Measurements from ENCODE around the gene KIZ.
"Not testable (repeated sequence)": the region's sequence is repeated elsewhere in the genome, so short reads cannot be mapped to it uniquely, and the experiment has no call there.

The KIZ gene

DNA sequence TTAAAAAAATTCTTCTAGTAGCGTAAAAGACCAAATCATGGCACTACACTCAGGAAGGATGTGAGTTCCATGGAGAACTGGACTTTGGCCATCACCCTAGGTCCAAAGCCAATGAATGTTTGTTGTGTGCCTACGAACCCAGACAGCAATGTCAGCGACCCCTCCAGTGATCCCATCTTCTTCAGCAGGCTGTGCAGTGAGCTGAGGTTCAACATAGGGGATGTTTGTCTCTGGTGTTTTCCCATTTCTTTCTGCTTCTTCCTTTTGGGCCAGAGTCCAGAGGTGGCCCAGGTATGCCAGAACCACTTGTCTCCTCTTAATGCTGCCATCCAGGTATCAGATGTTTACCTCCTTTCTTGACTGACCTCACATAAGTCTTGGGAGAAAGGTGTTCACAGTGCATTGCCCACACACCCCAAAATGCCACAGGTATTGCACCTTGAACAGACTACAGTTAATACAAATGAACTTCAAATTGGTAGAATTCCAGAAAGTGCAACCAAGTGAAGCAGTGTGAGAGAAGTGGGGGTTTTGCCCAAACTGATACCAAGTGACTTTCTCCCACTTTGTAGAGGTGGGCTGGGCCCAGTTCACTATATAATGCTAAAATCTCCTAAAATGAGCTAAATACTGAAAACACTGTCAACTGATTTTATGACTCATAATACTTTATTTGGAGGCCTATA lies 14.1 kb downstream of the KIZ start:
- no peak for DNase-seq (ENCODE audit: low read depth)

DNA sequence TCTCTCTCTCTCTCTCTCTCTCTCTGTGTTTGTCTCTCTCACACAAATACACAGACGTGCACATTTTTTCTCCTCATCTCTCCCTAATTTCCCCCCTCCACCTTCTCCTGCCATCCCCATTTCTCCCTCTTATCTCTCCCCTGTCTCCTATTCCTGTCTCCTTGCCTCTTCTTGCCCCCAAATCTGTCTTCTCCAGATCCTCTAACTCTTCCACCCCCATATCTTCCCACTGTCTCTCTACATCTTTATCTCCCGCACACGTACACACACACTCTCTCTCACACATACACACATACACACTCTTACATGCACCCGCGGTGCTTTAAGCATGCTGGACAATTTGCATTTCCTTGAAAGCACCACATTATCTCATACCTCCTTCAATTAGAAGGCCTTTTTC lies 15.9 kb downstream of the KIZ start:
- DNase-seq (ENCODE audit: low read depth), result no peak

DNA sequence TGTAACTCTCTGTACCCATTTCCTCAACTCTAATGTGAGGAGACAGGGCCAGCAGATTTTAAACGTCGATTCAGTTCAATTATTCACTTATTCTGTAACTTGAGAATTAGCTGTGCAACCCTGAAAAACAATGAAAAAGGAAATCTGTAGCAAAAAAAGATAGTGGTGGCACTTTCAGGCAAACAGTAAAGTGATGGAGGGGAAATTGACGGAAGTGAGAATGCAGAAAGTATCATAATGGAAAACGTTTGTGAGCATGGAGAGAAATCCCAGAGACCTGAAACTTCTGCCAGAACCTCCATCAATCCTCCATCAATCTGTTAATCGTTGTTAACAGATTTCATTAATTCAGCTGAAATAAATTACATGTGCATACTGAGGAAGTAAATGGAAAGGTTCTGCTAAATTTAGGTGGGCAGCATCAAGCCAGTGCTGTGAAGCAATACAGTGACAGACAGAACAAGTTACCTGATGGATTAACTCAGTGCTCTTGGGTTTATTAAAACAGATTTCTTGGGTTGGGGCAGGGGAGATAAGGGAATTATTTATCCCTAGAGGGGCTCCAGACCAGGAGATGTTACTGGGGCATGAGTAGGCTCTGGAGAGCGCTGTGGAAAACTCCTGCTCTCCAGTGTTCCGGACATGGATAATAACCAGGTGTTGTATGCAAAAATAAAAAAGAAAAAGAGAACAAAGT lies 17.5 kb downstream of the KIZ start:
- DNase-seq (ENCODE audit: low read depth), result no peak

DNA sequence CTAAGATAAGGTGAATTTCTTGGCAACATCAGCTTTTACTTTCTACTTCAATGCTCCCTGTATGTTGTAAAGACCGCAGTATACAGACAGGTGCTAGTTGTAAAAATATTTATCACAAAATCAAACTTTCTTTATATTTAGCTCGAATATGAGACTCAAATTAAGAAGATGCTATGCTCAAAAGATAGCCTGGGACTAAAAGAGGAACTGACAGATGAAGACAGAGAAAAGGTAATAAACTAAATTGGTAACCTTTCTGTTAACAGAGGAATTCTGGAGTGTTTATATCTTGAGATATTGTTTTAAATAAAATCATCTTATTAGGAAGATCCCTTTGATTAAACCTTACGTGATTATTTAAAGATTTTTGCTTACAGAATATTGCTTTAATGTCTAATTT lies 19.5 kb downstream of the KIZ start:
- no peak for DNase-seq (ENCODE audit: low read depth)

DNA sequence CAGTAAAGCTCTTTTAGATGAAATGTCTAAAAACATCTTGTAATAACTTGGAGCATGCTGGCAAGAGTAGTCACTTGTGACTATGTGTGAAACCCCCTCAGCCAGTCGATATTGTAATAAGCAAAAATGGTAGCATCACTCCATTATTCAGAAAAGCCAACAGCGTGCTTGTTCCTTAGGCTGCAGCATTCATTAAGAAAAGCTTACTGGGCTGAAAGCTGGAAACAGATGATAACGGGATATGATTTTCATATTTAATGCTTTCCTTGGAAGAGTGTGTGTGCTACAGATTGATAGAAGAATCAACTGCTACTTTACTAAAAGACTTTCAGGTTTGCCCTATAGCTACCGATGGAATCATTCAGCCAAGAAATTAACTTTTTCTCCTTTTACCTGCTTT lies 20.3 kb downstream of the KIZ start:
- no peak for DNase-seq (ENCODE audit: low read depth)

DNA sequence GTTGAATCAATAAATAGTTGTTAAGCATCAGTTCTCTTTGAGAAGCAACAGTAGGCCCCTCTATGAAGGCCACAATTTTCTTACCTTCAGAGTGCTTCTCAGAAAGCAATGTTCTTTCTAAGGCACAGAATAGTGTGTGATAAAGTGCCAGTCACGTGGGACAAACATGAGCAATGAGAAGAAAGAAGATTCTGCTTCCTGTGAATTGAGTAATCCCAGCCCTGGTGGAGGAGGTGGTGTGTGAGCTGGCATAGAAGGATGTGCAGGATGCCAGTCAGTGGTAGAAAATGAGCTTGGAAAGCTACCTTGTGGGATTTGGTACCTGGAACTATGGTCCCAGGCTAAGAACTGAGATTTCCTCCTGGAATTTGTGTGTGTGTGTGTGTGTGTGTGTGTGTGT lies 21.7 kb downstream of the KIZ start:
- DNase-seq (ENCODE audit: low read depth), result no peak

DNA sequence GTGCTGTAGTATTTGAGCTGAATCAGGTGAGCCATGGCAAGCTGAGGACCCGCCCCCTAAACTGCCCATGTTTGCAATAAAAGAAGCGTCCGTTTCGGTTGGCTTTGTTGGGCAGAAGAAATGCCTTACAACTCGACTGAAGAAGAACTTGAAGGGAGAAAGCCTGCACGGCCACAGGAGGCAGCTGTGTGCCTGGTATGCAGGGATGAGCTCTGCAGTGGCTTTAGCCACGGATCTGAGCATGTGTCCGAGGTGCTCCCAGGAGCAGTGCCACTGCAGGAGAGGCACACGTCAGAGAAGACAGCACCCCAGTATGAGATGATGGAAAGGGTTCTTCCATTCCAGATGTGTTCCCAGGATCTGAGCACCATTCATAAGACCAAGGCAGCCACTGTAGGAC lies 23.5 kb downstream of the KIZ start:
- no peak for DNase-seq (ENCODE audit: low read depth)

DNA sequence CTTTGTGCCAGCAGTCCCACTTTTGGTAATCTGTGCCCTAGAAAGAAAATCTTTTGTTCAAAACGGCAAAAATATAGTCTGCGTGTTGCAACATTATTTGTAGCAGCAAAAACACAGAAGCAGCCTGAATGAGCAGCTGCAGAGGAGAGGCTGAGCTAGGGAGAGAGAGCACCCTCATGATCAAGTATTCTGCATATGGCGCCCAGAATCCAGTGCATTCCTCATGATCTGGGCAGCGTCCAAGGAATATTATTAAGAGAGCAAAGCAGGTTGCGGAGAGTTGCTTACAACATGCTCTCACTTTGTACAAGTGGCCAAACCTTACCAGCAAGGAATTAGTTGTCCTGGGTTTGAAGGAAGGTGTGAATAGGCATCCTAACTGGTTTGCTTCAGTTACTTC lies 25.9 kb downstream of the KIZ start:
- no peak for DNase-seq (ENCODE audit: low read depth)

DNA sequence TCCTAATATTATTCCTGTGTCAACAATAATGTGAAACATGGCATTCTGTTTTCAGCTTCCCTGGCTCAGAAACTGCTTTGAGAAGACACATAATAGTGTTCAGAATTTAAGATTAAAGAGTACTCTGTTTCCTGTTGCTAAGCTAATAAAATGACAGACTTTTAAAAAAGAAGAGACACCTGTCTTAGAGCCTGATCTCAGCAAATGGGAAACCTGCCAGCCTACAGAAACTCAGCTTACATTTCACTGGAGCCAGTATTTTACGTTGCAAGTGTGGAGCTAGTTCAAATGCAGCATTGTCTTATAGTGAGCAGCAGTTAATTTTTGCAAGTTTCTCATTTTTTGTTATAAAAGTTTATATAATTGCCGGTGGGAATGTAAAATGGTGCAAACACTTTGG lies 28.8 kb downstream of the KIZ start:
- no peak for DNase-seq (ENCODE audit: low read depth)

DNA sequence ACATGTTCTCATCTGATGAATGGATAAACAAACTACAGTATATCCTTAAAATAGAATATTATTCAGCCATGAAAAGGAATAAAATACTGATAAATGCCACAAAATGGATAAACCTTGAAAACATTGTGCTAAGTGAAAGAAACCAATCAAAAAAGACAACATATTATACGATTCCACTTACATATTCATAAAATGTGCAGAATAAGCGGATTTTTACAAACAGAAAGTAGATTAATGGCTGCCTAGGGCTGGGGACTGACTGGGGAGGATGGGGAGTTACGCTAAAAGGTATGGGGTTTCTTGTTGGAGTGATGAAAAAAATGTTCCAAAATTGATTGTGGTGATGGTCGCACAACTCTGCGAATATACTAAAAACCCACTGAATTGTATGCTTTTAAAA lies 29.4 kb downstream of the KIZ start:
- DNase-seq (ENCODE audit: low read depth), result no peak

DNA sequence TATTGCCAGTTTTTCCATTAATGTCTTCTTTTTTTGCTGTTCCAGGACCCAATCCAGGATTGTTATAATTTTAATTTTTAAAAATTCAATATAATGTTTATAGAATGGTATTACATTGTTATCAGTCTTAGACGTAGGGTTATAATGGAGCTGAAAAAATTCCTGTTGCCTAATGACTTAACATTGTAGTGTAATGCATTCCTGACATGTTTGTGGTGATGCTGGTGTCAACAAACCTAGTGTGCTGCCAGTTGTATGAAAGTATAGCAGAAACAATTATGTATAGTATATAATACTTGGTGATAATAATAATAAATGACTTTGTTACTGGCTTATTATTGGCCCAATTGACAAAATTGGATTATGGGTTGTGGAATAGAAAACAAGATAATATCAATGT lies 30.4 kb downstream of the KIZ start:
- DNase-seq (ENCODE audit: low read depth), result no peak

DNA sequence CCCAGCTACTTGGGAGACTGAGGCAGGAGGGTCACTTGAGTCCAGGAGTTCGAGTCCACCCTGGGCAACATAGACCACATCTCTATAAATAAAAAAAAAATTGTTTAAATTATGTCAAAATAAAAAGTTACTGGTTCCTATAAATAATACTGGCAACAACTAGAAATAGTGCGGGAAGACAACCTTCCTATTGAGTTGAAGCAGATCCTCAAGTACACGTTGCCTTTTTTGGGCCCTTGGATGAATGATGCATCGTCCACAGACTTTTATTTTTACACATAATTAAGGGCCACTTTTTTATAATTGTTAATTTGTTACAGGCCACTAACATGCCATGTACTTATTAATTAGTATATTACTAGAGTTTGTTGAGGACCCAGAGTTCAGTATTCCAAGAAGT lies 31.1 kb downstream of the KIZ start:
- DNase-seq (ENCODE audit: low read depth), result no peak

DNA sequence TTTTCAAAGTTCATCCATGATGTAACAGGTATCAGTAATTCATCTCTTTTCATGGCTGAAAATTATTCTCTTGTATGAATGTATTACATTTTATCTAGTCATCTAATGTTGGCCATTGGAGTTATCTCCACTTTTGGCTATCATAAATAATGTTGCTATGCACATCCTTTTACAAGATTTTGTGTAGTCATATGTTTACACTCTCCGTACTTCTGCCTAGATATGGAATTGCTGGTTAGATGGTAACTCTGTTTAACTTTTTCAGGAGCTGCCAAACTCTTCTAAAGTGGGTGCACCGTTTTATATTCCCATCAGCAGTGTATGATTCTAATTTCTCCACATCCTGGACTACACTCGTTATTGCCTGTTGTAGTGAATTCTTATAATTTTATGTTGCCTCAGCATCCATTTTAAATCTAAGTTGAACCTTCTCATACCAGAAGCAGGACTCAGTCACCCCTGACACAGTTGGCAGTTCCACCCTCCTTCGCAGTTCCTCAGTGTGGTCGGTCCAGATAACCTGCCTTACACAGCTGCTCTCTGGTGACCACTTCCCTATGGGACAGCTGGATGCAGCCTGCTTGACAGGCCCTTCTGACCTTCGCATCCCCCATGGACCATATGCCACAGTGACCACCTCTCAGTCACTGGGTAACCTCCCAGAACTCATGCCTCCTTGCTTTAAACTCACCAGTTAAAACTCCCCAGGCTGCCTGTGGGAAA lies 33.9 kb downstream of the KIZ start:
- DNase-seq (ENCODE audit: low read depth), result no peak

DNA sequence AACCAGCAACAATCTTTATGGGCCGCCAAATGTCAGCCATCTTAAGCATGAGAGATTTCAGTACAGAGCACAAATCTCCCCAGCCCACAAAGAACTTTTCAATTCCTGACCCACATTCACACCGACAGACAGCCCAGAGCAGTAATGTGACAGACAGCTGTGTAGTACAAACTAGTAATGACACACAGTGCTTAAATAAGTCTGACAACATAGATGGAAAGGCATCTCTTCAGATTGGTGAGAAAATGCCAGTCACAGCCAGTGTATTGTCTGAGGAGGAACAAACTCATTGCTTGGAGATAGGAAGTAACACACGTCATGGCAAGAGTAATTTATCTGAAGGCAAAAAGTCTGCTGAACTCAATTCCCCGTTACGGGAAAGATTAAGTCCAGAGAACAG lies 36.0 kb downstream of the KIZ start:
- no peak for DNase-seq (ENCODE audit: low read depth)

DNA sequence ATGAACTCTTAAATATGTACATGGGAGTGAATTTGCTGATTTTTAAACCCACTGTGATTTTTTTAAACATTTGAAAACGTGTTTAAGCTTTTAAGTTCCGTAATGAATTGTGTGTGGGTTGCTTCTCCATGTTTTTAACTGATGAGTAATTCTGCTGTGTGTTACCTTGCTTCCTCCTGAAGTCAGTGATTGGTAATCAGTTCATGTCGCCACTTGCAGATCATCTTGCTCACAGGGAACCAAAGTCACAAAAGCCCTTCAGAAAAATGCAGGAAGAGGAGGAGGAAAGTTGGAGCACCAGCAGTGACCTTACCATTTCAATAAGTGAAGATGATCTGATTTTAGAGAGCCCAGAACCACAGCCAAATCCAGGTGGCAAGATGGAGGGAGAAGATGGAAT lies 36.7 kb downstream of the KIZ start:
- DNase-seq (ENCODE audit: low read depth), result no peak

DNA sequence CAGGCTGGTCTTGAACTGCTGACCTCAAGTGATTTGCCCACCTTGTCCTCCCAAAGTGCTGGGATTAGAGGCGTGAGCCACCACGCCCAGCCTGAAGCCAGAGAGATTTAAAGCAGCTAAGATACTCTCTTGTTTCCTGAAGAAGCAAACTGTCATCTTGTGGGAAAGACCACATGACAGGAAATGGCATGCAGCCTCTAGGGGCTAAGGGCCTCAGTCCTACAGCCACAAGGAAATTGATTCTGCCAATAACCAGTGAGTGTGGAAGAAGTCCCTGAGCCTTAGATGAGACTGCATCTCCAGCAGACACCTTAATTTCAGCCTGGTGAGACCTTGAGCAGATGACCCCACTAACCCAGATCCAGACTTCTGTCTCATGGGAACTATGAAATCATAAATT lies 40.9 kb downstream of the KIZ start:
- no peak for DNase-seq (ENCODE audit: low read depth)

DNA sequence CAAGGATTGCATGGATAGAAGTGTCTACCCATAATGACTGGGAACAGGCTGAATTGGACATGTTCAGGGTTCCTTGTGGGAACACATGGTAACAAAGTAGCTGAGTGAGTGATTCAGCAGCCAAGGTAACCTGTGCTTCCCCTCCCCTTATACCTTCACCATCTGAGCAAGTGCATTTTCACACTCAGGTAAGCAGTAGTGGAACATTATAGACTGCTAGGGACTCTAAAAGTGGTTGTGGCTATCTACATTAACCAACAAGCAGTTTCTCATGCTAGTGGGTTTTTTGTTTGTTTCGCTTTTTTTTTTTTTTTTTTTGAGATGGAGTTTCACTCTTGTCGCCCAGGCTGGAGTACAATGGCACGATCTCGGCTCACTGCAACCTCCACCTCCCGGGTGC lies 41.4 kb downstream of the KIZ start:
- no peak for DNase-seq (ENCODE audit: low read depth)

DNA sequence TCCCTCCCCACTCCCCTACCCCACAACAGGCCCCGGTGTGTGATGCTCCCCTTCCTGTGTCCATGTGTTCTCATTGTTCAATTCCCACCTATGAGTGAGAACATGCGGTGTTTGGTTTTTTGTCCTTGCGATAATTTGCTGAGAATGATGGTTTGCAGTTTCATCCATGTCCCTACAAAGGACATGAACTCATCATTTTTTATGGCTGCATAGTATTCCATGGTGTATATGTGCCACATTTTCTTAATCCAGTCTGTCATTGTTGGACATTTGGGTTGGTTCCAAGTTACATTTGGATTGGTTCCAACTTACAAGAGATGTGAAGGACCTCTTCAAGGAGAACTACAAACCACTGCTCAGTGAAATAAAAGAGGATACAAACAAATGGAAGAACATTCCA lies 42.2 kb downstream of the KIZ start:
- not testable (repeated sequence) for DNase-seq (ENCODE audit: low read depth)

DNA sequence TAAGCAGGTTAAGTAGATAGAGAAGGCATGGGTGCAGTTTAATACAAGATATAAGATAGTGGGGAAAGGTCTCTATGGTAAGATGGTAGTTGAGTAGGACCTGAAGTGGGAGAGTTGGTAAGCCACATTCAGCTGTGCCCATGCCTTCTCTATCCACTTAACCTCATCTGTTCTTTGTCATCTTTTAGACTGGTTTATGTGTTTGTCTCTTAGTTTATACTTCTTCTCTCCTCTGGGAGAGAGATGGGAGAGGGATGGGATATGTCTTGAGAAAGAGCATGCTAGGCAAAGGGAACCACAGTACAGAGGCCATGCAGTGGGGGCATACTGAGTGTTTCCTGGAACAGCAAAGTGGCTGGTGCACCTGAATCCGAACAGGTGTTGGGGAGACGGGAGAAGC lies 46.7 kb downstream of the KIZ start:
- DNase-seq (ENCODE audit: low read depth), result no peak

DNA sequence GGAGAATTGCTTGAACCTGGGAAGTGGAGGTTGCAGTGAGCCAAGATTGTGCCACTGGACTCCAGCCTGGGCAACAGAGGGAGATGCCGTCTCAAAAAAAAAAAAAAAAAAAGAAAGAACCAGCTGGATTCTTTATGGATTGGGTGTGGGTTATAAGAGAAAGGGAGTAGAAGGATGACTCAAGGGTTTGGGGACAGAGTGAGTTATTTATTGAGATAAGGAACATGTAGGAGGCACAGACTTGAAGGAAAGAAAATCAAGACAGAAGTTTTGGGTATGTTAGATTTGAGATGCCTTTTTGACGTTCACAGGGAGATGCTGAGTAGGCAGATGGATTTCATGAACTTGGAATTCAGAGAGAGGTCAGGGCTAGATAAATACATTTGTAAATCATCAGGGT lies 47.6 kb downstream of the KIZ start:
- no peak for DNase-seq (ENCODE audit: low read depth)

DNA sequence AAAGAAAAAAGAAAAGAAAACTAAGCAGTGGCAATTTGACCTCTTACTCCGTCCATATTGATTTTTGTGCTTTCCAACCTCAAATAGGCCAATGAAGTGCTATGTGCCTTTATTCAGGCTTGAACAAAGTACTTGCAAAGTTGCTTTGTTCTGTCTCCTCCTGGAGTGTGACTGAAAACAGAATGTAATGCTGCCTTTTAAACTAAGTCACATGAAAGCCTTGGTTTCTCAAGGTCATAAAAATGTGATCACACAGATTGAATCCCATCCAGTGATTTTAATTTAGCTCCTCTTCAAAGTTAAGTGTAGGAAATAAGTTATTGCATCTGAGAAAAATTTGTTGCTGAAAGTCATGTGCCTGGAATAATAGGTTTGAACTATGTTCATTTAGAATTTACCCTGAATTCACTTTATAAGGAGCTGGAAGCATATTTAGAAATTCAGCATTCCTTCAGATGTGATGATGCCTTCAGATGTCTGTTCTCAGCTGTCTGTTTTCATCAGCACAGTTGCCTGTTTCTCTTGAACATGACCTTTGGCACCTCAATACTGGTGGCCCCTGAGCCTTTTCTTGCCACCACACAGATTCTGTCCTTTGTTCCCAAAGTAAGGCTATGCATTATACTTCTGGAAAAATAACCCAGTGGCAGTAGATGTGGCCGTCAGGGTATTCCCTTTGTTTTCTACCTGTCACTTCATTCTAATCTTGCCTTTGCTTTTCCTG lies 48.8 kb downstream of the KIZ start:
- no peak for DNase-seq (ENCODE audit: low read depth)

DNA sequence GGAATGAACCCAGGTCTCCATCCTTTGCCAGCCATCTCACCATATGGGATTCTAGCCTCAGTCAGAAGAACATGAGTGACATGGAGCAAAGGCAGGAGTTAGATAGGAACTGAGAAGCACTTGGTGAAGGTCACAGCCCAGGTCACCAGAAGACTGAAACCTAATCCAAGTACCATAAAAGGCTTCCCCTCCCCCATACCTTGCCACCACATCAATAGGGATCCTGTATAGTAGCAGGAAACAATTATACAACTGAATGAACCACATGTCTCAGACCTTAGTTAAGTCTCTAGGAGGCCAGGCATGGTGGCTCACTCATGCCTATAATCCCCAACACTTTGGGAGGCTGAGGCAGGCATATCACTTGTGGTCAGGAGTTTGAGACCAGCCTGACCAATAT lies 49.6 kb downstream of the KIZ start:
- DNase-seq (ENCODE audit: low read depth), result no peak

DNA sequence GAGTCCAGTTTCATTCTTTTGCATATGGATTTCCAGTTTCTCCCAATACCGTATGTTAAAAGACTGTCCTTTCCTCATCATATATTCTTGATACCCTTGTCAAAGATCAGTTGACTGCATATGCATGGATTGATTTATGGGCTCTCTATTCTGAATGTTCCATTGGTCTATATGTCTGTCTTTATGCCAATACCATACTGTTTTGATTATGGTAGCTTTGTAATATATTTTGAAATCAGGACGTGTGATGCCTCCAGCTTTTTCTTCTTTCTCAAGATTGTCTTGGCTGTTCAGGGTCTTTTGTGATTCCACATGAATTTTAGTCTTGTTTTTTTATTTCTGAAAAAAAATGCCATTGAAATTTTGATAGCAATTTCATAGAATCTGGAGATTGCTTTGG lies 51.9 kb downstream of the KIZ start:
- no peak for DNase-seq (ENCODE audit: low read depth)

Measured in stimulated activated CD8-positive, alpha-beta memory T cell treated with anti-CD3 and anti-CD28 coated beads, Interleukin-15, amount 100 ng/mL, for 24 hours (primary cell).